Posterior cingulate gyrus (tissue), 11 donors: ENCODE measurements around the gene ZCCHC14.
"Not testable (repeated sequence)": the region's sequence is repeated elsewhere in the genome, so short reads cannot be mapped to it uniquely, and the experiment has no call there.

ENCODE experiments used
- DNase-seq, 10 donors: peaks; one replicate each; pipeline versions ENCODE4 v3.0.0 to v3.0.0-alpha.2; 2020 to 2021; ENCODE audit warnings: mixed read lengths in 3 of 10
- intact Hi-C: fragments of 100-400 bp; cut with DNase I; formaldehyde crosslinking; loops from one replicate; pipeline ENCODE4 v1.15.1; 2023

The ZCCHC14 gene

GRCh38 chr16:87392821-87393679, 99.8 kb downstream of the ZCCHC14 start:
- peak in 6 of 10 donors; percentile 44 to 91 (median 74) for DNase-seq
- intact Hi-C loops: loop anchor here (2.0 to 5.0 kb wide), 3 partner anchors 76 to 374 kb away; partner anchors contain the start of genes C16orf95, KLHDC4 and ZCCHC14

GRCh38 chr16:87391950-87392820, 100.6 kb downstream of the ZCCHC14 start, which contains the start of gene MAP1LC3B:
MAP1LC3B (plus strand) TSS chr16:87392336; CDS start chr16:87392428, 92 bp downstream.
- intact Hi-C loops: loop anchor here (2.0 to 5.0 kb wide), 3 partner anchors 75 to 375 kb away; partner anchors contain the start of genes C16orf95, KLHDC4 and ZCCHC14
- DNase-seq: peak; percentile 94 to 100 (median 96)

- intact Hi-C loops: loop anchor here (5.0 kb wide), 2 partner anchors 101 to 376 kb away; partner anchors contain the start of genes KLHDC4 and ZCCHC14
These were observed 101.4 kb downstream of the ZCCHC14 start for GRCh38 chr16:87391324-87391949.

GRCh38 chr16:87390641-87391323, 102.0 kb downstream of the ZCCHC14 start:
- intact Hi-C loops: loop anchor here (5.0 kb wide), 2 partner anchors 102 to 377 kb away; partner anchors contain the start of genes KLHDC4 and ZCCHC14
- peak in 2 of 10 donors; percentile 48 to 62 for DNase-seq

More at GRCh38 chr16:87391324-87391949, 101.4 kb downstream of the ZCCHC14 start:
- peak in 4 of 10 donors; percentile 45 to 91 (median 81) for DNase-seq

- DNase-seq: peak in 1 of 10 donors; percentile 26
- intact Hi-C loops: loop anchor here (5.0 to 10.0 kb wide), 3 partner anchors 102 to 835 kb away; partner anchors contain the start of genes KLHDC4, MTHFSD and ZCCHC14
These were observed 102.9 kb downstream of the ZCCHC14 start for GRCh38 chr16:87389914-87390313.

GRCh38 chr16:87389245-87389644, 103.6 kb downstream of the ZCCHC14 start:
- intact Hi-C loops: loop anchor here (10.0 kb wide), 1 partner anchor 834 kb away; the partner anchor contains the start of gene MTHFSD
- DNase-seq: peak in 1 of 10 donors; percentile 22

- intact Hi-C loops: loop anchor here (10.0 kb wide), 1 partner anchor 834 kb away; the partner anchor contains the start of gene MTHFSD
These were observed 104.0 kb downstream of the ZCCHC14 start for GRCh38 chr16:87388818-87389134.

GRCh38 chr16:87387942-87388817, 104.6 kb downstream of the ZCCHC14 start:
- intact Hi-C loops: loop anchor here (10.0 kb wide), 1 partner anchor 833 kb away; the partner anchor contains the start of gene MTHFSD
- DNase-seq: peak; percentile 83 to 99 (median 92)

More at GRCh38 chr16:87388818-87389134, 104.0 kb downstream of the ZCCHC14 start:
- DNase-seq: no peak

- intact Hi-C loops: loop anchor here (5.0 to 10.0 kb wide), 2 partner anchors 63 to 830 kb away; partner anchors contain the start of gene MTHFSD
- peak in 1 of 10 donors; percentile 44 for DNase-seq
These were observed 108.0 kb downstream of the ZCCHC14 start for GRCh38 chr16:87384875-87385167.

- intact Hi-C loops: loop anchor here (5.0 to 10.0 kb wide), 2 partner anchors 62 to 830 kb away; partner anchors contain the start of gene MTHFSD
- DNase-seq: peak in 6 of 10 donors; percentile 37 to 94 (median 76)
These were observed 108.5 kb downstream of the ZCCHC14 start for GRCh38 chr16:87384162-87384874.

- peak; percentile 81 to 99 (median 90) for DNase-seq
- intact Hi-C loops: loop anchor here (5.0 to 10.0 kb wide), 2 partner anchors 61 to 829 kb away; partner anchors contain the start of gene MTHFSD
These were observed 109.2 kb downstream of the ZCCHC14 start, which contains the start of gene FBXO31 for GRCh38 chr16:87383505-87384161. FBXO31 (minus strand) TSS chr16:87383776; CDS start chr16:87383744, 32 bp downstream.

GRCh38 chr16:87382023-87382785, 110.6 kb downstream of the ZCCHC14 start:
- DNase-seq: peak in 1 of 10 donors; percentile 80
- intact Hi-C loops: loop anchor here (5.0 to 10.0 kb wide), 2 partner anchors 60 to 827 kb away; partner anchors contain the start of gene MTHFSD

- DNase-seq: no peak
- intact Hi-C loops: loop anchor here (5.0 to 10.0 kb wide), 2 partner anchors 59 to 826 kb away; partner anchors contain the start of gene MTHFSD
These were observed 111.9 kb downstream of the ZCCHC14 start for GRCh38 chr16:87380881-87381280.

- DNase-seq: peak in 1 of 10 donors; percentile 80
- intact Hi-C loops: loop anchor here (5.0 to 10.0 kb wide), 2 partner anchors 58 to 826 kb away; partner anchors contain the start of gene MTHFSD
These were observed 112.4 kb downstream of the ZCCHC14 start for GRCh38 chr16:87380403-87380802.

- intact Hi-C loops: not testable (repeated sequence)
These were observed 113.5 kb downstream of the ZCCHC14 start for GRCh38 chr16:87379312-87379752.

More at GRCh38 chr16:87379312-87379752, 113.5 kb downstream of the ZCCHC14 start:
- DNase-seq: not testable (repeated sequence)
